ENCODE results near the gene DYNC1I1.

DYNC1I1 gene

DNA sequence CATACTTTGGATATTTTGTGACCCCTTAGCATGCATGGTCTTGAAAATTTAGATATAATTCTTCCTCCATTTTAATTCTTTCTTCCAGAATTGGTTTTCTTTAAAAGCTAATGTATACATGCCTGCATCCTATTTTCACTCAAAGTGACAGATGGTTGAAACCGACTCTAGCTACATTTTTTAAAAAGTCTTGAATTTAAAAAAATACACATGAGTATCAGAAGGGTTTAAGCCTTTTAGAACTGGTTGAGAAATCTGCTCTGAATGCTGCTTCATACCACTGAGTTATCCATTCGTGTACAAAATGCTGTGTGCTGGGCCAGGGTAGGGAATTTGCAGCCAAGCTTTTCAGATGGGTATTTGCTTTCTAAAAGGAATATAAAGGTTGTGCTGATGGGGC is 16.5 kb downstream of the DYNC1I1 start:
- DNase-seq (ENCODE audit: low read depth, low spot score), result no peak

DNA sequence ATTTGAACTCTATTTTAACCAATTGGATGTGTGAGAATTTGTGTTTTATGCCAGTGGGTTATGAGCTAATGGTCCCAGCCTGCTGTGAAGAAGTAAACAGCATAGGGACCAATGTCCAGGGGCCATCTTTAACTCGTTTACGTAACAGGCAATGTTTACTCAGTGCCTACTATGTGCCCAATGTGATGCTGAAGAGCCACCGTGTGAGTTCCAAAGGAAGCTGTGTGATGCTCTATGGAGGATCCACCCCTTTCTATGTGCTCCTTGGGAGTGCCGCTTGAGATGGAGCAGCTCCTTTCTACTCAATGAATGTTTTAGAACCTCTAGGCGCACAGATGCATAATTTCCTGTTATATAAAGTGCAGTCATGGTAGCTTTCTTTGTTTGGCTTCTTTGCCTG is 21.3 kb downstream of the DYNC1I1 start:
- DNase-seq (ENCODE audit: low read depth, low spot score), result no peak

DNA sequence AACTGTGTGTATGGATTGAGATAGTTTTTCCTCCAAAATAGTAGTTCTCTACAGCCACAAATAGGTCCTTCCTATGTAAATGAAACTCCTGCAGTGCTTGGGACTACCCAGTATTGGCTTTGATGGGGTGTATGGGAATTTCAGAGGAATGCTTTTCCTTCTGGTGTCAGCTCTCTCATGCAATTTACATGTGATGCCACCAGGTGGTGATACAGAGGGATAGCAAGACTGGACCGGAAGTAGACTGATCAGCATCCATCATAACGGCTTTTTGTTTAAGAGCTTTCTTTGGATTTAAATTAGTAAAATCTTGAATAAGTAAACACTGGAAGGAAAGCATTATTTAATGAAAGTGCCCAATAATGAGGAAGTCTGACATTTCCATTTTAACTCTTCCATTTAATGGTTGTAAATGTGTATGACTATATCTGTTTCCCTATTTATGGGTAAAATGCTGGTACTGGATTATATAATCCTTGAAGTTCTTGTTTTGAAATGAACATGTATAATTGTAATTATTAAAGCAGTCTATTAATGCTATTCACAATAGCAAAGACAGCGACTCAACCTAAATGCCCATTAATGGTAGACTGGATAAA is 22.7 kb downstream of the DYNC1I1 start:
- no peak for DNase-seq (ENCODE audit: low read depth, low spot score)

DNA sequence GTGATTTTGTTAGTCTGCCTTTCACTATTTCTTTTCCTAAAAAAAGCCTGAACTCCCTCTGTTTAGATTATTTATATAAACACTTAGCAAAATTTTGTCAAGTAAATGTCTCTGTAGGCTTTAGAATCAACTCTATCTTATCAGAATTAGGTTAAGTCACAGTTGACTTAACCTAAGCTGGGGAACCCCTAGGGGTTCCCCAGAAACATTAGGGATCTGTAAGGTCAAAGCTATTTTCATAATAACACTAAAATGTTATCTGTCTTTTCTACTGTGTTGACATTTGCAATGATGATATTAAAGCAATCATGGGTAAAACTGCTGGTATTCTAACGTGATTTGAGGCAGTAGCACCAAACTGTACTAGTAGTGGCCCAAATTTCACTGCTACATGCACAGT is 24.3 kb downstream of the DYNC1I1 start:
- no peak for DNase-seq (ENCODE audit: low read depth, low spot score)

GRCh38 chr7:95798401-95798930 is 26.1 kb downstream of the DYNC1I1 start:
- DNase-seq (ENCODE audit: low read depth, low spot score), result peak; percentile 64

GRCh38 chr7:95800787-95801186 is 28.4 kb downstream of the DYNC1I1 start:
- no peak for DNase-seq (ENCODE audit: low read depth, low spot score)

DNA sequence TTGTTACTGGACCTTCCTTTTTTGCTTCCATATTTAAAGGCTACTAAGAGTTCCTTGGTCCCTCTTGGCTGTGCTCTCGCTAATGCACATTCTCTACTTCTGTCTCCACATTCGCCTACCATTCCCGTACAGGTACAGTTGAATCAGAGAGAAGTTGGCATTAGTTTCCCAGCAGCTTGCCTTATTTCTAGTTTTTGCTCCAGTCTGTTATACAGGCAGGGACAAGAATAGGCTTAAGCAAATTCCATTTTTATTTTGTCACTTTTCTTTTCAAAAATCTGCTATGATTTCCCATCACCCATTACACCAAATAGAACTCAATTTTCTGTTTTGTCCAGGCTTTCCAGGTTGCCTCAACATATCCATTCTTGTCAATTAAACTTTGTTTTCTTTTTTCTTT is 29.9 kb downstream of the DYNC1I1 start:
- DNase-seq (ENCODE audit: low read depth, low spot score), result no peak

GRCh38 chr7:95804052-95804451 is 31.7 kb downstream of the DYNC1I1 start:
- no peak for DNase-seq (ENCODE audit: low read depth, low spot score)

DNA sequence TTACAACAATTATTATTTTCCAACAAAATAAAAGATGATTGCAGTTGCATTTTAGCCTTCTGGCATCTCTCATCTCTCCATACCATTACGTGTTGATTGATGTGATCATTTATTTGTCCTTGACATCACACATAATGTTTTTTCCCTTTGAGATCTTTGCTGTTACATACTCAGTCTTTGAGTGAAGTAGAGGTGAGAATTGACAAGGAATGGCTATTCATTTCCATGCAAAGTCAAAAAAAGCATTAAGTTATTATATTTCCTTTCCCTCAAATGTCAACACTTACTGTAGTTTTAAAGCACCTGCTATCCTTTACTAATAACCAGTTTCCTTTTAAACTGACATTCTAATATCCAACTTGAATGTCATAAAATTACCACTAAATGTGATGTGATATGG is 33.6 kb downstream of the DYNC1I1 start:
- no peak for DNase-seq (ENCODE audit: low read depth, low spot score)

DNA sequence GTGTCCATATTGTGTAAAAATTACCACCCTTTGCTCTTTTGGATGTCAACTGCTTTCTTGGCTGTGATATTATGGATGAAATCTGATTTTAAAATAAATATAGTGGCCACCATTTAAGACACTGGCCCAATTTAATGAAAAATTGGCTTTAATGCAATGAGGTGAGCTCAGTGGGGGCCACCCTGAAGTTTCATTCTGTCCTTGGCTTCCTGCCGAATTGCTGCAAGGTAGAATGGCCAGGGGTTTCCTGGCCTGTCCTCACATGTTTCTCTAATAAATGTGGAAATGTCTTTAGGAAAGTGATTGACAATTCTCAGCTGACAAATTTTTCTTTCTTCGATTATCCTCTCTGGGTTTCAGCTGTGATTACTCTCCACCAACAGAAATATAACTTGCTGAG is 36.0 kb downstream of the DYNC1I1 start:
- no peak for DNase-seq (ENCODE audit: low read depth, low spot score)

GRCh38 chr7:95811846-95812445 is 39.6 kb downstream of the DYNC1I1 start:
- DNase-seq (ENCODE audit: low read depth, low spot score), result no peak

DNA sequence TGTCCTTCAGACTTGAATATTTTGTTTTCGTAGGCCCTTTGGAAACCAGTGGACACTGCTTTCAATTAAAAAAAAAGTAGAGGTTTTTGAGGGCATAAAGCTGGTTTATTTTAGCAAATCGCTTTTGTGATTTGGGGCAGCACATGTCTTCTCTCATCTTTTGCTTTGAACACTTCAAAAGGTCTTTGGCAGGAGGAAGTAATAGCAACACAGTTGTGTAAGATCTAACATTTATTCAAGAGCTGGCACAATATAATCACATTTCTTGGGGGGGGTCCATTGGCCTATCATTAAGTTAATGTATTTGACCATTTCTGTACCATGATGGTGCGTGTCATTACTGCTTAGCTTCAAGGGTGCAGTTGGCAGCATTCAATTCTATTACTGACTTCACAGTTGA is 42.4 kb downstream of the DYNC1I1 start:
- DNase-seq (ENCODE audit: low read depth, low spot score), result no peak

DNA sequence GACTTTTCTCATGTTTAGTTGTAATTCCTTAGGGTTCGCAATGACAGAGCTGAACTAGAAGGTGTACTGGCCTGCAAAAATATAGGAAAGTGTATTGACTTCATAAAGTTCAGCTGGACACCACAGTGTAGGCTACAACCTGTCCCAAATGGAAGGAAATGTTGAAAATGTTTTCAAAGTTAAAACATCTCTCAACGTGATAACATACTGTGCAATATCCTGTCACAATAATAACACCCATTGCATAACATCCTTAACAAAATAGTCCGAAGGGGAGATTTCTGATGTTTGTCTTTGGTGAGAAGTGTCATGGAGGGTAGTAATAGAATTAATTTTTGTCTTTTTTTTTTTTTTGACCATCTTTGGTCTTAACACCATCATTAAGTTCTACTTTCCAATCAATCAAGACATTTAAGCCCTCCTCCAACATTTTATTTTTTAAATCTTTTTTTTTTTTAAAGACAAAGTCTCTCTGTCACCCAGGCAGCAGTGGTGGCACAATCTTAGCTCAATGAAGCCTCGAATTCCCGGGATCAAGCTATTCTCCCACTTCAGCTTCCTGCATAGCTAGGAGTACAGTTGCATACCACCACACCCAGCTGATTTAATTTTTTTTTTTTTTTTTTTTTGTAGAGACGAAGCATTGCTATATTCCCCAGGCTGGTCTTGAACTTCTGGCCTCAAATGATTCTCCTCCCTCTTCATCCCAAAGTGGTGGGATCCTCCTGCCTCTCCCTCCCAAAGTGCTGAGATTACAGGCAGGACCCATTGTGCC is 45.7 kb downstream of the DYNC1I1 start:
- DNase-seq (ENCODE audit: low read depth, low spot score), result no peak

GRCh38 chr7:95820778-95821177 is 48.4 kb downstream of the DYNC1I1 start:
- DNase-seq (ENCODE audit: low read depth, low spot score), result no peak

DNA sequence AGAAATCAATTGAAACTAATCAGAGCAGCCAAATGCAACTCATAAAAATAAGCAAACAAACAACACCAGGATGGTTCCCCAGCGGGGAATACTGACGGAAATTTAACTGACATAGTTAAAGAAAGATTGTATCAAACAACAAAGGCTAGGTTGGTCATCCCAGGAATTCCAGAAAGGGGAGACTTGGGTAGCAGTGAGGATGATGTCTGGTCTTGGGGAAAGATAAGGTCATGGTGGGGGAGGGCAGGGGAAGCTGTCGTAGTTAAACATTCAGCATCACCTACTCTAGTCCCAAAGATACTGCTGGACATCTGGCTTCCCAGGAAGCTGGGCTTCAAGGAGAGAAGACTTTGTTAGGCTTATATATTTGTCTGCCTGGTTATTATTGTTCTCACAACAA is 50.4 kb downstream of the DYNC1I1 start:
- no peak for DNase-seq (ENCODE audit: low read depth, low spot score)

DNA sequence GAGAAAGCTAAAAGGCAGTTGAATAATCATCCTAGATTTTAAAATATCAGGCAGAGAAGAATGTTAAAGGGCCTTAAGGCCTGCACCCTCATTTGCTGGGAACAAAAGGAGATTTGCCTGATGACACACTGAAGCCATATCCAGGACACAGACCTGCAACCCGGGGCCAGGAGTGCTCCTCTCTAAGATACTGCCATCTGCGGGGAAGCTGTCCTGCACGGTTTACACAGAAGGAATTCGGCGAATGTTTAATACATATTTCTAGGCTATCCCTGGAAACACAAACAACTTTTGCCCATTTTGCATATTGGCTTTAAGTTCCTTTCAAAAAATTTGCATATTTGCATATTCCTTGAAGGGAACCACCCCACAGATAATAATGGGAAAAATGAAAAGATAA is 52.3 kb downstream of the DYNC1I1 start:
- DNase-seq (ENCODE audit: low read depth, low spot score), result no peak

DNA sequence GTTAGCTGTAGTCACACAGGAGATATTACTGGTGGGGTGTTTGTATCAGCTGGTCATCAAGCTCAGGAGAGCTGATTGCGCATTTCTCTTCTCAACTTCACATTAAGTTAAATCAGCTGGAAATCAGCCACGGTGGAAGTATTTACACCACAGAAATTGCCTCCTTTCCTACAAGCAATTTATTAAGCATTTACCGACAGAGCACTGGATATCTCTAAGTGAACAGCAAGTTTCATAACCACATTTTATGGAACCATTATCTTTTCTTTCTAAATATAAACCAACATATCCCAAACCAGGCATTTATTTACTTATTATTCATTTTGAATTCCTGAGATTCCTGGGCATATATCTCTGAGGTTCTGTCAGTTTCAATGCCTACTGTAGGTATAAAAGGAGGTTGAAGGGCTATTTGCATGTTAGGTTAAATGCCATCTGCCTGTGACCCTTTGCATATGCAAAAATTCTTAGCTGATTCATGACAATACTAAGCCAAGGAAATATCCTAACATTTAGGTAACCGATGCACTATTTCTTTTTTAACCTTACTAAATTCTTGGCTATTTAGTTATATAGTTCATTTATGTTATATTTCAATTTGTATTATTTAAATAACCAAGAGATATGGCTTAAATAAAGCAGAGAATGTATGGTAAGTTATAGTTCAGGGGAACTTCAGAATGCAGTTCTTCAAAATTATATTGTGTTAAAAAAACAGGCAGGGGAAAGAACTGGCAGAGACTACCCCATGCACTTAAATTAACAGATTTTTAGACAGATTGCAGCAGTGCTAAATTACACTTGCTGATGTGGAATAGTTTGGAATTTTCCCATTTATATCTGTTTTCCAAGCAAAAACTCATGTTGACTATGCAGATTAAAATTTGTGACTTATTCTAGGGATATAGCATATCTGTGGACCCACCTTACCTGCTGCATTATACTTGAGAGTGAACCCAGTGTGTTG is 56.8 kb downstream of the DYNC1I1 start:
- DNase-seq (ENCODE audit: low read depth, low spot score), result no peak

DNA sequence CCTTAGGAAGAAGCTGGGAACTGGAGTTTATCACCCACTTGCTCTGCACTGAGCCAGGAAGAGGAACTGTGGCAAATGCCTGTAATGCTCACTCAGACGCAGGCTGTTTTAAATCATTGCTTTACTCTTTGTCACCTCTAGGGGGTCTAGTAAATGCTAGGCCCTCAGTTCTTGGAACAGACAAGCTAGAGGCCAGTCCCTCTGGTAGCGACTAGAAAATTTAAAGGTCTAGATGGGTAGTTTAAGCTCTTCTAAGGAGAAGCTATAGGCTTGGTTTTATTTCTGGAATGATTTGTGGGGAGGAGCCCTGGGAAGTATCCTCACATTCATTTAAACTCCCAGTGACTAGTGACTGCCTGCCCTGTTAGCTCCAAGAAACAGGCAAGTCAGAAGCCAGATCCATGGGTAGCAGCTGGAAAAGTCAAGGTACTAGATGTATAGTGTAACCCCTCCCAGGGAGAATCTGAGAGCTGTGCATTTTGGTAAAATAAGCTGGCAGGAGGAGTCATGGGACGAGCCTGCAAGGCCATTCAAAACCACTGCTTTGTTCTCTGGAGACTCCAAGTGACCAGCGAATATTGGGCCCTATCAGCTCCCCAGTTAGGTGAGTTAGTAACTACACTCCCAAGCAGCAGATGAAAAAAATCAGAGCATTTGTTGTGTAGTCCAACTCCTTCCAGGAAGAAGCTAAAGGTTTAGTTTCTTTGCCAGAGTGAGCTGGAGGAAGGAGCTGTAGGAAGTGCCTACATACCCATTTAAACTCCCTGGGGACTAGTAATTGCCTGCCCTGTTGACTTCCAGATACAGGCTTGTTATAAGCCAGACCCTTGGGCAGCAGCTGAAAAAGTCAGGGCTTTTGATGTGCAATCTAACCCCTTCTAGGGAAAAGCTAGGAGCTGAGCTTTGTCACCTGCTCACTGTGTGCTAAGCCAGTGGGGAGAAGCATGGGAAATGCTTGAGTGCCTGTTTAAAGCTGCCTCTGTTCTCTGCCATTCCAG is 68.9 kb downstream of the DYNC1I1 start:
- no peak for DNase-seq (ENCODE audit: low read depth, low spot score)

GRCh38 chr7:95843286-95843685 is 70.9 kb downstream of the DYNC1I1 start:
- DNase-seq (ENCODE audit: low read depth, low spot score), result no peak

DNA sequence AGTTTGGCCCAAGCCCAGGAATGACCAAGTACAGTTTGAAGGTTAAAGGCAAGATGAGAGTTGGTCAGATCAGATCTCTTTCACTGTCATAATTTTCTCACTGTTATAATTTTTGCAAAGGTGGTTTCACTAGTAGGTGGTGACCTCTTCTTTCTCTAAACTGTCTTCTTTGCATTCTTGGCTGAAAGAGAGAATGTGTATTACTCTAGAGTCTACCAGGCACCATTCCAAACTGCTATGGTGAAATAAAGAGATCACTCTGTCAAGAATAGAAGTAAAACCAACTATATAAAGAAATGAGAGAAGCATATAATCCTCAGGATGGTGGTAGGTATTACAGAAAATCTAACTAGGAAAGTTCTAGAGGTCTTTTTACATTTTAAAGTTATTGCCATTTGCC is 72.7 kb downstream of the DYNC1I1 start:
- DNase-seq (ENCODE audit: low read depth, low spot score), result no peak

DNA sequence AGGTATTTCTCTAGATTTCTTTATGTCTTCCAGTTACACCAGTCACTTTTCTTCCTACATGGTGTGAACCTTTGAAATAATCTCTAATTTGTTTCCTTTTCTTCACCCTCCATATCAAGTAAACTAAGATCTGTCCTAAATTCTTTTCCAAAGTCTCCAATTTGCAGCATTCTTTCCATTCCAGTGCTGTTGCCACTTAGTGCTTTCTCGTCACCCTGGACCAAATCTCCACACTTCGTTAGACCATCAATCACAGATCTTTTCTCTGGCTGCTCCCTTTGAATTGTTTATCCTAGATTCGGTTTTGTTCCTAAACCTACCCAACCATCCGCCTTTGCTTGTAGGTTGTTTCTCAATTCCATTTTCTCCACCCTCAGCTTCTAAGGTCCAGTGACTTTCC is 74.7 kb downstream of the DYNC1I1 start:
- no peak for DNase-seq (ENCODE audit: low read depth, low spot score)
